Renal cortical epithelial cell (primary cell): Measurements from ENCODE around the gene ZFYVE28. TPM values are rescaled to one million over a fixed set of nuclear protein-coding genes. Genes with fewer than 3 reads are reported as not detected.
"Not testable (repeated sequence)": the region's sequence is repeated elsewhere in the genome, so short reads cannot be mapped to it uniquely, and the experiment has no call there.

Experiments
- DNase-seq: peaks from one replicate; pipeline ENCODE4 v3.0.0-alpha.2; 2011; ENCODE audit warnings: low read depth
- total RNA-seq: library from RNA; depleted of rRNA; stranded (reverse); fragments of >200 nt; gene quantifications from 2 replicates; pipeline ENCODE4 v1.2.3, GENCODE V29; 2014

ZFYVE28 gene
- total RNA-seq, 1 donor from 2014 or later: 9.2 TPM

DNA sequence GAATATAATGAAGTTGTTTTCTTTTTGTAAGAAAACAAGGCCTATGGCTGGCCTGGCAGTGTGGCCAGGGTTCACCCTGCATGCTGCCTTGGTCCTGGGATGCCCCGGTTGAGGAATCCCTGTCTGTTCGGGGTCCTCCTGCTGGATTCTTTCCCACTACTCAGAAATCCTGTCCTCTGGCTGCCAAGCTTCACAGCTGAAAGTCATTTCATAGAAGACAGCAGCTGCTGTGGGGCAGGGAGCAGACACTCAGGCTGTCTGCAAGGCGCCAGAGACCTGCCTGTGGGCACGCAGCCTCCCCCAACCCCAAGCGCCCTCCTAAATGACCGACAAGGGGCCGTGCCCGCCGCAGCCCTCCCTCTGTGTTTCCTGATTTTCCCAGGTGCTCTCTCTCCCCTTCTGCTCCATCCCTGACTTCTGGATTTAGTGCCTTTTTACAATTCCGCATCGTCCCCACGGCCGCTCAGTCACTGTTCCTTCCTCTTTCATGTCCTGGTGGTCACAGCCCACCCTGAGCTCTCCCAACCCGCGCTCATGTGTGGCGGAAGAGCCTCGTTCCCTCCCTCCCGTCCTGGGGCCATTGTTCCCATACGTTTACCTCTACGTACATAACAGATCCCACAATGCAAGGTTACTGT is 27.5 kb downstream of the ZFYVE28 start:
- DNase-seq: no peak

GRCh38 chr4:2390146-2390545 is 28.3 kb downstream of the ZFYVE28 start:
- DNase-seq: no peak

- no peak for DNase-seq
These were observed 28.8 kb downstream of the ZFYVE28 start for GRCh38 chr4:2389691-2390090.

DNA sequence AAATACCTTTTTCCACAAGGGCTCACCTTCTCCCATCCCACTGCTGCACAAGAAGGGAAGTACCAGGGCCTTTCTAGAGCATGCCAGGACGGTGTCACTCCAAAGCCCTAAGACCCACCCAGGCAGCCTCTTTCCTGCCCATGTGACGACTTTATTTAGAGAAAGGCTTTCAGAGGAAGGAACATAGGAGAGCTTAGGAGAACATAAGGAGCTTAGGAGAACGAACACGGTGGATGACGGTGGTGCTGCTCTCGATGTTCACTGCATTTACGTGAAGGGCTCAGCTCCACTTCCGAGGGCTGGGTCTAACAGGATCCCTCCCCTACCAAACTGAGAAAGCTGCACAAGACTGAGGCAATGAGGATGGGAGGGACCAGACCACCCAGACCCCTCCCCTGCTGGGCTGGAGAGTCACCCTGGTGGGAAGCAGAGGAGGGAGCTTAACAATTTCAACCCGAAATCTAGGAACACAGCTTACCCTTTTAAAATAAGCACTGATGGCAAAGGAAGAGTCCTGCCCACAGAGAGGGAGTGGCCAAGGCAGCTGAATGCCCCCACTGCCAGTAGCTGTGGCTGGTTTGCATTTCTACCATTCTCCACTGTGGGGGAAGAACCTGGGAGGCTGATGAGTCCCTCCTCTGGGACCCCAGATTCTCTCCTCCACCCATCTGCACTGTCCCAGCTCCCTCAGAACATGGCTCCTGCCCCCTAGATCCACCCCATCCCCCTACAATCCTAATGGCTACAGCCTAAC is 29.8 kb downstream of the ZFYVE28 start:
- no peak for DNase-seq

DNA sequence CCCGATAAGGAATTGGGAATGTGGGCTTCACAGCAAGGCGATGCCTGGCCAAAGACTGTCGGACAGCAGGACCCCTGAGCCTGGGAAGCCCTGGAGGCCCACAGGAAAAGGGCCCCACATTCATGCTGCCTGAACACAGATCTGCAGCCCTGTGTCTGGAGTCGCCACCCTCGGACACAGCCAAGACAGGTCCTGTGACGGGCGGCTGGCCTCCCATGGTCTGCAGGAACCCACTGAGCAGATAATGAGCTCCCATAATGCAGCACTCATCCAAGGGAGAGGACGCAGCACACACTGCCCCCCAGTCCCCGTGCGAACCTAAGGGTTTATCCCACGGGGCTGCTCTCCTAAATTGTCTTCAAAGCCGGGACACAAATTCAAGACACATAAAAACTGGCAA is 30.6 kb downstream of the ZFYVE28 start:
- DNase-seq: no peak

DNA sequence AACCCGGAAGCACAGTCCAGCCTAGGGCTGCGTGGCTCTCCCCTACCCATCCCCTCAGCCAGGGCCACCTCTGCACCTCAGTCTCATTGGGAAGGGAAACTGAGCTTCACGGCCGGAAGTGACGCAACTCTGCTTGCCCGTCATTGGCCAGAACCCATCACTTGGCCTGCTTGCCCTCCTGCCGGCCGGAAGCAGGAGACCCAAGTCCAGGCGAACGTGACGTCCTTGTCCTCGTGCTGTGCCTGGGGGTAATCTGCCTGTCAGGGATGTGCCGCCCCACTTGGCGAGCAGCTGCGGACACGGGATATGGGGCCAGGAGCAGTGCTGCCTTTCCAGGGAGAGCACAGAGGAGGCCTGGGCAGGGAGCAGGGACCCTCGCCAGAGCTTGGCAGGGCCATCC is 31.2 kb downstream of the ZFYVE28 start:
- no peak for DNase-seq

GRCh38 chr4:2386717-2387116 is 31.7 kb downstream of the ZFYVE28 start:
- DNase-seq: no peak

DNA sequence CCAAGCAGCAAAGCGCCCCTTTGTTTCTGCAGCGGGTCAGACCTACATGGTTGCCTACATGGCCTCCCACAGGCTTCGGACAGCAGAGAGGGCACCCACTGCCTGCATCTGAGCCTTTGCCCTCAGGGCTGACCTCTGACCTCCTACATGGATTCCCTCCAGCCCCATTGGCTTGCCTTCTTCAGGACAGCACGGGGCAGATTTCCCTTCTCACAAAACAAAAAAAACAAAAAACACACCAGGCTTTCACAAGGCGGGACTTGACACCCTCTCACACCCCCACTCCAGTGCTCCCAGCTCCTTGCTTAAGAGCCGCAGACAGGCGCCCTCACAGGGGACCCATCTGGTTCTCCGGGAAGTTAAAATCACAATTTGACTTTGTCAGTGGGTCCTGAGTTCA is 32.9 kb downstream of the ZFYVE28 start:
- DNase-seq: no peak

- no peak for DNase-seq
These were observed 34.2 kb downstream of the ZFYVE28 start for GRCh38 chr4:2384245-2384644.

GRCh38 chr4:2383760-2384159 is 34.7 kb downstream of the ZFYVE28 start:
- DNase-seq: no peak

- DNase-seq: not testable (repeated sequence)
These were observed 35.2 kb downstream of the ZFYVE28 start for GRCh38 chr4:2383220-2383631.

DNA sequence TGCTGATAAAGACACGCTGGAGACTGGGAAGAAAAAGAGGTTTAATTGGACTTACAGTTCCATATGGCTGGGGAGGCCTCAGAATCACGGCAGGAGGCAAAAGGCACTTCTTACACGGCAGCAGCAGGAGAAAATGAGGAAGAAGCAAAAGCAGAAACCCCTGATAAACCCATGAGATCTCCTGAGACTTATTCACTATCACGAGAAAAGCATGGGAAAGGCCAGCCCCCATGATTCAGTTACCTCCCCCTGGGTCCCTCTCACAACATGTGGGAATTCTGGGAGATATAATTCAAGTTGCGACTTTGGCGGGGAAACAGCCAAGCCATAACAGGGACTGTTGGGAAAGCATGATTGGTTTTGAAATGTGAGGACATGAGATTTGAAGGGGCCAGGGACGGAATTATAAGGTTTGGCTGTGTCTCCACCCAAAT is 35.7 kb downstream of the ZFYVE28 start:
- DNase-seq: not testable (repeated sequence)

- DNase-seq: not testable (repeated sequence)
These were observed 37.9 kb downstream of the ZFYVE28 start for GRCh38 chr4:2380589-2380988.

- DNase-seq: no peak
These were observed 39.5 kb downstream of the ZFYVE28 start for GRCh38 chr4:2378898-2379297.

DNA sequence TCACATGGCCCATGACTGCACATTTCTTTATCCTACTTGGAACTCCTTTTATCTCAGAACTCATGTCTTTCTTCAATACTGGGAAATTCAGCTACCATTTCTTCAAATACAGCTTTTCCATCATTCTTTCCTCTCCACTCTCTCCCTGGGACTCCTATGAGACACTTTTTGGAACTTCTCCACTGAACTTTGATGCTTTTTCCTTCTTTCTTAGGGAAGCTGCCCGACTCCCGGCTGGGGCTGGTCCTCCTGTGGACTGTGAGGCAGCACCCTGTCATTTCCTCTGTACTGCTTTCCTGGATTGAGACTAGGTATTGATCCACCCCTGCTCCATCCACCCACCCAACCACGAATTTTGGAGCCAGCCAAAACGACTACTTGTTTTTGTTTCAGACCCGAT is 40.0 kb downstream of the ZFYVE28 start:
- no peak for DNase-seq

DNA sequence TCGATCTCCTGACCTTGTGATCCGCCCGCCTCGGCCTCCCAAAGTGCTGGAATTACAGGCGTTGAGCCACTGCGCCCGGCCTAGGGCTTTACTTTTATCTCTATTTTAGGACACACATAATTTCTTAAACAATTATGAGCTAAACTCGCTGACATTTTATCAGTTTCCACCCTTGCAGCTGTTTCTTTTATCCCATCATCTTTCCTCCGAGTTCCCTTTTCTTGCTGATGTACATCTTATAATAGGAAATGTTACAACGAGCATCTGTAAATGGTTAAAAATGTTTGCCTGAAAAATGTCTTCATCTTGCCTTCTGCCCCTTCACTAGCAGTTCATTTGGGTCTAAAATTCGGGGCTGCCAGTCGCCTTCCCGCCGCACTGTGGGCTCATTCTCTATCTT is 41.2 kb downstream of the ZFYVE28 start:
- no peak for DNase-seq

DNA sequence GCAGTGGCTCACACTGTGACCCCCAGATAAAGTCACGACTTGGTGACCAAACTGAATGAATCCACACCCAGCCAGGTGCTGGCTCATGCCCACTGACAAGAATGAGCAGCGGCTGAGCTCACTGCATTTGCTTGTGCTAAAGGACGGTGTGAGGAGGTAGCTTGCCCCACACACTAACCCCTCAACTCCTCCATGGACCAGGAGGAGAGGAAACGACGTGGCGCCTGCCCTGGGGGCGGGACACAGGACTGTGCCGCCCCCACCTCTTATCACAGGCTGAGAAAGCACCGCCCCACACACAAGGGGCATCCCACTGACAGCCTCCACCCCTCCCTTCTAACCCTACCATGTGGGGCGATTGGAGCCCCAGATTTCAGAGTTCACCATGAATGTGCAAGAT is 43.0 kb downstream of the ZFYVE28 start:
- DNase-seq: no peak

DNA sequence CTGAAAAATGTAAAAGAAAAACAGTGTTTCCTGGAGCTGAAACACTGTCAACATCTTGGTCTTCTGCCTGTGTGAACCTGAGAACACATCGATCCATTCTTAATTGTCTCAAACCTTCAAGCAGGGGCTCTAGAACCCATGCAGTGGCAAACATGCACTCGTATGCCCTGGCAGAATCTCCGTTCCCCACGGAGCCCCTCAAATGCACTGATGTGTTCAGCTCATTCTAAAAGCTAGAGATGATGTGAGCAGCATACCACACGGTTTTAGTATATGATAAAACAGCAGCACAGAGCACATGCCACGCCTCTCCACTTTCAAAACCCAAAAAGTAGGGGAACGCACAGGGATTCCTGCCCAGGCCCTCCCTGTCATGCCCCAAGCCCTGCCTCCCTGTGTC is 44.9 kb downstream of the ZFYVE28 start:
- no peak for DNase-seq

DNA sequence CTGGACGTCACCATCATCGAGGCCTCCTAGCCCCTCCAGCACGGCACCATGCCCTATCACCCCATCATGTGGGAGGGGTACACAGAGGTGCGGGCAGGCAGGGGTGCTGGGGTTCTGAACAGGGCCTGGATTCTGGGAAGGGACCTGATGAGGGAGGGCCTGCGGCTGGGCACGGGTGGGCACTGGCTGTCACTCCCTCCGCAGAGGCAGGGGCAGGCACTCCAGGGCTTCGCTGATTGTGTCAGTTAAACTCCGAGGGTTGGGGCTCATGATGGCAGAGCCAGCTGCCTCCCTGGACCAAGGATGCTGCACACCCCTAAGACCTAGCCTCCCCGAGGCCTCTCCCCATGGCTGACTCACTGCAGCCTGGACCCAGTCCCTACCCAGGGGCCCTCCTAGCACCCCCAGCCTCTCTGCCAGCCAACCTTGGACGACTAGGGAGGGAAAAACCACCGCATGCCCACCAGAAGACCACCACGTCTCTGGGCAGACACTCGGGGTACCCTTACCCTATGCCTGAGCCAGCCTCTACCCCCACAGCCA is 45.9 kb downstream of the ZFYVE28 start:
- DNase-seq: no peak

DNA sequence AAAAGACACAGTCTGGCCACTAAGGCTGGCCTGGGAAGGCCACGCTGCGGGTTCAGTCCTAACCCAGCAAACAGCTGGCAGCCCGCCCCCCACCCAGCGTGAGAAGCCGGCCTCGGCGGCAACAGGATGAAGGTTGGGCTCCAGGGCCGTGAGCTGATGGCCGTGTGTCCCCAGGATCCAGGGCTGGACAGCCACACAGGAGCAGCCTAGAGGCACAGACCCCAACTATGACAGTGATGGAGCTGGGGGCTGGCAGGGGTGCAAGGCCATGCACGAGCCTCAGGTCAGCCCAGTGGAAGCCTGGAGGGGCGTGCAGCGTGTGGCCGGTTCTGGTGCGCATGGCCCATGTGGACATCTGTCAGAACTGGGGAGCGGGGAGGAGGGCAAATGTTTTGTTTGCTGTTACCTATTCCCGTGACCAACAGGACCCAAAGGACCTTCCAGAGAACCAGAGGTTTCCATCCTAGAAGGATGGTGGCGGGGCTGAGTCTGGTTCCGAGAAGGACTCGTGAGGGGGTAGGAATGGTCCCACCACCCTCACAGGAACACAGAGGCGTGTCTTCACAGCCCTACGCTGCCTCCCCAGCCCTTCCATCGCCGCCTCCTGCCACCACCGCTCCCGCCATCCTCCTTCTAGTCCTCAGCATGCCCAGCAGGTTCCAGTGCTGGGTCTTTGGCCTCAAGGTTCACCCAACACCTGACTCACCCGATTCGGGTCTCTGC is 46.5 kb downstream of the ZFYVE28 start:
- no peak for DNase-seq

DNA sequence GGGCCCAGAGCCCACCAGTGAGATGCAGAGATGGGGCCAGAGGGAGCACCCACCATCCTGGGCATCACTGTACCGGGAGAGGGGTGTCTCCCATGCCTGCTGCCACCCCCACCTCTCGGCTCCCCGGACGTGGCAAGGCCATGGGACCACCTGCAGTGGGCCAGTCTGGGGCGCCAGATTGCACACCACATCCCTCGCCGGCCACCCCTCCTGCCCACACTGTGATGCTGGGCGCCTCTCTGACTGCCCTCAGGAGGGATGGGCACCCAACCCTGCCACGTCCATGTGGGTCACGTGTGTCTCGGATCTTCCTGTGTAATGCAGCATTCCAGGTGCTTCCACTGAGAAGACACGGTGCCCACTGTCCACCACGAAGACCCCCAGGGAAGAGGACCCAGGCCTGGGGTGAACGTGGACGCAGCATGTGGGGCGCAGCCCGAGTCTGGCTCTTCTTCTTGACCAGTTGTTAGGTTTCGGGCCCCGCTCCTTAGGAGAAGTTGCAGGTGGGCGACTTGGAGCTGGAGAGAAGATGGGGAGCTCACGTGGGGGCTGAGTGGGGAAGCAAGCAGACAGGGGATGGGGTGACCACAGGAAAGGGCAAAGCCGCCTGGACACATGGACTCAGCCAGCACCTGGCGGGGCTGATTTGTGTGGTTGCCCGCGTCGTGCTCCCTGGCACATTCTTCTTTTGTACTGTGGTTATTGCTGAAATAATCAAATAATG is 47.7 kb downstream of the ZFYVE28 start:
- no peak for DNase-seq
